ENCODE measurements around the gene DPP6.

DNA sequence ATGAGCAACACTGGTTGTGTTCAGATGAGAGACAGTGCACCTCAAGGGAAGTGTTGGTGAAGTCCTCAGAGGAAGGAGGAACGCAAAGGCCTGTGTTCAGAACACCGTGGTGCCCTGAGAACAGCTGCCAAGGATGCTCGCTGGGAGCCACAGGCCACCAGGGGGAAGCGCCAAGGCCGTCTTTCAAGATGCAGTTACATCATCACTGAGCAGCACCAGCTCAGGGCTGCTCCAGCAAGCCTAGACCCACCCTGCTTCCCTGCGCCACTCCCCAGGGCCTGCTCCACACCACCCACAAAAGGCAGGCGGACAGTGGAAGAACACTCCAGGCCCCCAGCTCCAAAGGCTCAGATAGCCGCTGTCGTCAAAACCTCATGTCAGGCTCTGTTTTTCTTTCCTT is 378.8 kb downstream of the DPP6 start:
- TF ChIP-seq, protein P1, sequence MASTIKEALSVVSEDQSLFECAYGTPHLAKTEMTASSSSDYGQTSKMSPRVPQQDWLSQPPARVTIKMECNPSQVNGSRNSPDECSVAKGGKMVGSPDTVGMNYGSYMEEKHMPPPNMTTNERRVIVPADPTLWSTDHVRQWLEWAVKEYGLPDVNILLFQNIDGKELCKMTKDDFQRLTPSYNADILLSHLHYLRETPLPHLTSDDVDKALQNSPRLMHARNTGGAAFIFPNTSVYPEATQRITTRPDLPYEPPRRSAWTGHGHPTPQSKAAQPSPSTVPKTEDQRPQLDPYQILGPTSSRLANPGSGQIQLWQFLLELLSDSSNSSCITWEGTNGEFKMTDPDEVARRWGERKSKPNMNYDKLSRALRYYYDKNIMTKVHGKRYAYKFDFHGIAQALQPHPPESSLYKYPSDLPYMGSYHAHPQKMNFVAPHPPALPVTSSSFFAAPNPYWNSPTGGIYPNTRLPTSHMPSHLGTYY (CRISPR knock-in tag; IDR thresholded peaks at IDR 0.05): no peak
- TF ChIP-seq, protein P2, sequence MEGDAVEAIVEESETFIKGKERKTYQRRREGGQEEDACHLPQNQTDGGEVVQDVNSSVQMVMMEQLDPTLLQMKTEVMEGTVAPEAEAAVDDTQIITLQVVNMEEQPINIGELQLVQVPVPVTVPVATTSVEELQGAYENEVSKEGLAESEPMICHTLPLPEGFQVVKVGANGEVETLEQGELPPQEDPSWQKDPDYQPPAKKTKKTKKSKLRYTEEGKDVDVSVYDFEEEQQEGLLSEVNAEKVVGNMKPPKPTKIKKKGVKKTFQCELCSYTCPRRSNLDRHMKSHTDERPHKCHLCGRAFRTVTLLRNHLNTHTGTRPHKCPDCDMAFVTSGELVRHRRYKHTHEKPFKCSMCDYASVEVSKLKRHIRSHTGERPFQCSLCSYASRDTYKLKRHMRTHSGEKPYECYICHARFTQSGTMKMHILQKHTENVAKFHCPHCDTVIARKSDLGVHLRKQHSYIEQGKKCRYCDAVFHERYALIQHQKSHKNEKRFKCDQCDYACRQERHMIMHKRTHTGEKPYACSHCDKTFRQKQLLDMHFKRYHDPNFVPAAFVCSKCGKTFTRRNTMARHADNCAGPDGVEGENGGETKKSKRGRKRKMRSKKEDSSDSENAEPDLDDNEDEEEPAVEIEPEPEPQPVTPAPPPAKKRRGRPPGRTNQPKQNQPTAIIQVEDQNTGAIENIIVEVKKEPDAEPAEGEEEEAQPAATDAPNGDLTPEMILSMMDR (IDR thresholded peaks at IDR 0.05): no peak
- TF ChIP-seq ELF4 (CRISPR knock-in tag; IDR thresholded peaks at IDR 0.05; ENCODE audit: low read depth) (no peak), ZNF219 (CRISPR knock-in tag; IDR thresholded peaks at IDR 0.05; ENCODE audit: borderline replicate concordance) (no peak), CREB1 (CRISPR knock-in tag; IDR thresholded peaks at IDR 0.05) (no peak)
